Gastrocnemius medialis (tissue), 4 donors: Measurements from ENCODE around the gene RXFP3. TPM values are rescaled to one million over a fixed set of nuclear protein-coding genes. Genes with fewer than 3 reads are reported as not detected.
A peak's percentile ranks its signal among the peaks of the same experiment; 100 is the strongest.

Source experiments
- ATAC-seq, 2 donors: fragments of 150-250 bp; one replicate each; pipeline ENCODE4 v1.9.1; 2016
- DNase-seq, 2 donors: peaks; one replicate each; pipeline ENCODE4 v3.0.0-alpha.2; 2019
- H3K27ac ChIP-seq, 4 donors: fragments of 200-600 bp; sonication (generic); 1 replicate in 1 of 4; 2 replicates in 3 of 4; pipeline ENCODE4 v1.5.1; 2016 to 2018; ENCODE audit warnings: mild to moderate bottlenecking in 2 of 4, moderate library complexity in 1 of 4
- H3K27me3 ChIP-seq, 3 donors: fragments of 200-600 bp; sonication (generic) in 2 of 3; 1 replicate in 1 of 3; 2 replicates in 2 of 3; pipeline versions ENCODE4 v1.5.1 to v1.6.0; 2016 to 2019; ENCODE audit warnings: mild to moderate bottlenecking in 1 of 3, moderate library complexity in 1 of 3
- H3K36me3 ChIP-seq, 2 donors: fragments of 200-600 bp; sonication (generic) in 1 of 2; one replicate each; pipeline ENCODE4 v1.5.1; 2017 to 2018
- H3K4me1 ChIP-seq, 2 donors: fragments of 200-600 bp; sonication (generic) in 1 of 2; one replicate each; pipeline ENCODE4 v1.5.1; 2016 to 2017; ENCODE audit warnings: mild to moderate bottlenecking in 2 of 2
- H3K4me3 ChIP-seq, 4 donors: fragments of 200-600 bp; sonication (generic) in 3 of 4; 1 replicate in 1 of 4; 2 replicates in 3 of 4; pipeline ENCODE4 v1.5.1; 2016 to 2019; ENCODE audit warnings: mild to moderate bottlenecking in 2 of 4
- H3K9me3 ChIP-seq, 3 donors: fragments of 200-600 bp; sonication (generic) in 2 of 3; 1 replicate in 1 of 3; 2 replicates in 2 of 3; pipeline ENCODE4 v1.5.1; 2016 to 2019
- CTCF ChIP-seq, 5 experiments: fragments of 450-650 bp in 3 of 5; fragments of 200-600 bp in 2 of 5; sonication (generic) in 2 of 5; IDR thresholded peaks in 4 of 5; conservative IDR thresholded peaks in 1 of 5; 1 replicate in 4 of 5; 2 replicates in 1 of 5; pipeline ENCODE4 v1.5.1; 2016 to 2019; ENCODE audit warnings: antibody characterized with exemption in 5 of 5, mild to moderate bottlenecking in 3 of 5, moderate library complexity in 3 of 5
- POLR2A ChIP-seq, 2 donors: fragments of 450-650 bp; IDR thresholded peaks; one replicate each; pipeline ENCODE4 v1.6.1; 2017; ENCODE audit warnings: antibody characterized with exemption in 2 of 2, mild to moderate bottlenecking in 2 of 2, moderate library complexity in 2 of 2
- in situ Hi-C, 4 donors: fragments of 200-750 bp; cut with MboI; loops; one replicate each; pipeline versions ENCODE4 v1.15.0 to v1.8.0; 2017; ENCODE audit warnings: low sequenced_read_pairs in 4 of 4
- intact Hi-C: fragments of 100-400 bp; cut with DNase I; formaldehyde crosslinking; loops from one replicate; pipeline ENCODE4 v1.15.1; 2023; ENCODE audit warnings: low total_unique reads
- total RNA-seq, 4 donors: library from RNA; depleted of rRNA; stranded (reverse); fragments of >200 nt; gene quantifications; one replicate each; pipeline versions ENCODE4 v1.1.0 to v1.2.3, GENCODE V29; 2016

RXFP3 gene
- total RNA-seq, 4 donors from 2014 or later: not detected

- H3K4me3 ChIP-seq: peak overlapping the region in 3 of 4 donors; percentile 30 to 46 (median 32)
- no peak overlapping the region for H3K27ac ChIP-seq
- in situ Hi-C loops: loop anchor here in 2 of 4 donors (25.0 kb wide), 1 partner anchor 500 kb away; the partner anchor contains the start of gene TARS1 (in 2 of the 2)
- H3K9me3 ChIP-seq: no peaks in the 10 kb centered on the region
- H3K36me3 ChIP-seq: no peaks in the 10 kb centered on the region
- no peak for DNase-seq
- no peak for TF ChIP-seq POLR2A (IDR thresholded peaks at IDR 0.05)
- no peak for TF ChIP-seq CTCF (IDR thresholded peaks at IDR 0.05 in 4 of 5, conservative IDR thresholded peaks at IDR 0.05 in 1 of 5)
- ATAC-seq: no peak
- intact Hi-C loops: no loop called here
- H3K4me1 ChIP-seq: peaks cover 0 to 7% of the 10 kb centered on the region in 2 donors
- peaks cover 43 to 55% (median 48%) of the 10 kb centered on the region in 3 donors for H3K27me3 ChIP-seq
Observed at GRCh38 chr5:33937017-33937706, 976 bp downstream of the RXFP3 start.

- ATAC-seq (no peak), DNase-seq (no peak)
- H3K36me3 ChIP-seq: no peaks in the 10 kb centered on the region
- in situ Hi-C loops: loop anchor here in 2 of 4 donors (25.0 kb wide), 1 partner anchor 501 kb away; the partner anchor contains the start of gene TARS1 (in 2 of the 2)
- H3K4me3 ChIP-seq: no peak overlapping the region
- TF ChIP-seq CTCF (IDR thresholded peaks at IDR 0.05 in 4 of 5, conservative IDR thresholded peaks at IDR 0.05 in 1 of 5) (no peak), POLR2A (IDR thresholded peaks at IDR 0.05) (no peak)
- H3K27ac ChIP-seq: no peak overlapping the region
- H3K9me3 ChIP-seq: no peaks in the 10 kb centered on the region
- peaks cover 0 to 7% of the 10 kb centered on the region in 2 donors for H3K4me1 ChIP-seq
- peaks cover 43 to 55% (median 48%) of the 10 kb centered on the region in 3 donors for H3K27me3 ChIP-seq
- intact Hi-C loops: no loop called here
Observed at GRCh38 chr5:33937707-33938506, 1.7 kb downstream of the RXFP3 start.

GRCh38 chr5:33938507-33938796 is 2.3 kb downstream of the RXFP3 start:
- Histone ChIP-seq H3K4me3 (no peak overlapping the region), H3K9me3 (no peaks in the 10 kb centered on the region), H3K27ac (no peak overlapping the region), H3K36me3 (no peaks in the 10 kb centered on the region), H3K27me3 (peaks cover 43 to 55% (median 48%) of the 10 kb centered on the region in 3 donors), H3K4me1 (peaks cover 0 to 7% of the 10 kb centered on the region in 2 donors)
- ATAC-seq (no peak), DNase-seq (no peak)
- in situ Hi-C loops (loop anchor here in 2 of 4 donors (25.0 kb wide), 1 partner anchor 501 kb away; the partner anchor contains the start of gene TARS1 (in 2 of the 2)), intact Hi-C loops (no loop called here)
- TF ChIP-seq CTCF (IDR thresholded peaks at IDR 0.05 in 4 of 5, conservative IDR thresholded peaks at IDR 0.05 in 1 of 5) (no peak), POLR2A (IDR thresholded peaks at IDR 0.05) (no peak)

GRCh38 chr5:33938881-33939280 is 2.7 kb downstream of the RXFP3 start:
- DNase-seq (no peak), ATAC-seq (no peak)
- peaks cover 0 to 7% of the 10 kb centered on the region in 2 donors for H3K4me1 ChIP-seq
- no peak overlapping the region for H3K4me3 ChIP-seq
- H3K27ac ChIP-seq: no peak overlapping the region
- H3K27me3 ChIP-seq: peaks cover 43 to 55% (median 48%) of the 10 kb centered on the region in 3 donors
- no peaks in the 10 kb centered on the region for H3K36me3 ChIP-seq
- TF ChIP-seq CTCF (IDR thresholded peaks at IDR 0.05 in 4 of 5, conservative IDR thresholded peaks at IDR 0.05 in 1 of 5): no peak
- no peak for TF ChIP-seq POLR2A (IDR thresholded peaks at IDR 0.05)
- H3K9me3 ChIP-seq: no peaks in the 10 kb centered on the region
- in situ Hi-C loops (loop anchor here in 2 of 4 donors (25.0 kb wide), 1 partner anchor 502 kb away; the partner anchor contains the start of gene TARS1 (in 2 of the 2)), intact Hi-C loops (no loop called here)
